GM23338 (cell line): ENCODE results near the gene BAG3.

Experiments used
- CREB1 ChIP-seq: fragments of 250-450 bp; sonication (Bioruptor Pico); IDR thresholded peaks from 2 replicates; pipeline ENCODE4 v1.5.0; 2020; ENCODE audit warnings: low read depth, mild to moderate bottlenecking, moderate library complexity
- CTCF ChIP-seq, 2 experiments: fragments of 200-600 bp in 1 of 2; sonication (generic) in 1 of 2; conservative IDR thresholded peaks; 2 replicates each; pipeline versions ENCODE4 v1.5.1 to v1.6.1; 2016 to 2017; ENCODE audit warnings: antibody characterized with exemption in 2 of 2, low read depth in 2 of 2, mild to moderate bottlenecking in 2 of 2, moderate library complexity in 1 of 2
- ETS1 ChIP-seq: IDR thresholded peaks from 2 replicates; pipeline ENCODE4 v1.6.1; 2016; ENCODE audit warnings: antibody characterized with exemption
- EZH2 ChIP-seq: fragments of 200-600 bp; sonication (generic); IDR thresholded peaks from one replicate; pipeline ENCODE4 v1.8.0; 2017; ENCODE audit warnings: antibody characterized with exemption, mild to moderate bottlenecking, low read depth; ENCODE audit not compliant: unreplicated experiment
- EZH2phosphoT487 ChIP-seq: fragments of 200-600 bp; sonication (generic); IDR thresholded peaks from one replicate; pipeline ENCODE4 v1.8.1; 2018; ENCODE audit warnings: antibody characterized with exemption; ENCODE audit not compliant: unreplicated experiment
- JUNB ChIP-seq: IDR thresholded peaks from one replicate; pipeline ENCODE4 v1.6.1; 2016; ENCODE audit warnings: antibody characterized with exemption; ENCODE audit not compliant: unreplicated experiment
- NANOG ChIP-seq: IDR thresholded peaks from 2 replicates; pipeline ENCODE4 v1.6.1; 2016; ENCODE audit warnings: antibody characterized with exemption, borderline replicate concordance
- POLR2AphosphoS5 ChIP-seq: IDR thresholded peaks from 2 replicates; pipeline ENCODE4 v1.6.1; 2016; ENCODE audit warnings: antibody characterized with exemption, low read depth
- REST ChIP-seq: IDR thresholded peaks from one replicate; pipeline ENCODE4 v1.6.1; 2018; ENCODE audit warnings: antibody characterized with exemption; ENCODE audit not compliant: unreplicated experiment
- STAT1 ChIP-seq: IDR thresholded peaks from one replicate; pipeline ENCODE4 v1.6.1; 2016; ENCODE audit warnings: antibody characterized with exemption; ENCODE audit not compliant: unreplicated experiment
- ZNF114 ChIP-seq: fragments of 250-450 bp; sonication (Bioruptor Pico); IDR thresholded peaks from 2 replicates; pipeline ENCODE4 v1.5.0; 2020; ENCODE audit warnings: mild to moderate bottlenecking, moderate library complexity
- ZNF331 ChIP-seq: fragments of 250-450 bp; sonication (Bioruptor Pico); IDR thresholded peaks from 2 replicates; pipeline ENCODE4 v1.5.0; 2020; ENCODE audit warnings: low read depth, mild to moderate bottlenecking, moderate library complexity
- ZNF462 ChIP-seq: fragments of 250-450 bp; sonication (Bioruptor Pico); IDR thresholded peaks from 2 replicates; pipeline ENCODE4 v1.5.0; 2020; ENCODE audit warnings: mild to moderate bottlenecking, moderate library complexity

GRCh38 chr10:119616882-119617570, 34.2 kb upstream of the BAG3 start:
- TF ChIP-seq EZH2phosphoT487: no peak
- TF ChIP-seq CTCF (conservative IDR thresholded peaks at IDR 0.05; ENCODE audit: low read depth in 2 of 2): peak; percentile 64 to 69
- no peak for TF ChIP-seq REST
- no peak for TF ChIP-seq POLR2AphosphoS5
- TF ChIP-seq EZH2: no peak
- no peak for TF ChIP-seq CREB1 (CRISPR knock-in tag)
- no peak for TF ChIP-seq ETS1
- TF ChIP-seq ZNF331 (CRISPR knock-in tag): no peak
- TF ChIP-seq JUNB: no peak
- no peak for TF ChIP-seq NANOG
- TF ChIP-seq ZNF114 (CRISPR knock-in tag): no peak
- TF ChIP-seq ZNF462 (CRISPR knock-in tag): no peak
- no peak for TF ChIP-seq STAT1
